Measurements from ENCODE around the gene RDH13.

RDH13 gene

DNA sequence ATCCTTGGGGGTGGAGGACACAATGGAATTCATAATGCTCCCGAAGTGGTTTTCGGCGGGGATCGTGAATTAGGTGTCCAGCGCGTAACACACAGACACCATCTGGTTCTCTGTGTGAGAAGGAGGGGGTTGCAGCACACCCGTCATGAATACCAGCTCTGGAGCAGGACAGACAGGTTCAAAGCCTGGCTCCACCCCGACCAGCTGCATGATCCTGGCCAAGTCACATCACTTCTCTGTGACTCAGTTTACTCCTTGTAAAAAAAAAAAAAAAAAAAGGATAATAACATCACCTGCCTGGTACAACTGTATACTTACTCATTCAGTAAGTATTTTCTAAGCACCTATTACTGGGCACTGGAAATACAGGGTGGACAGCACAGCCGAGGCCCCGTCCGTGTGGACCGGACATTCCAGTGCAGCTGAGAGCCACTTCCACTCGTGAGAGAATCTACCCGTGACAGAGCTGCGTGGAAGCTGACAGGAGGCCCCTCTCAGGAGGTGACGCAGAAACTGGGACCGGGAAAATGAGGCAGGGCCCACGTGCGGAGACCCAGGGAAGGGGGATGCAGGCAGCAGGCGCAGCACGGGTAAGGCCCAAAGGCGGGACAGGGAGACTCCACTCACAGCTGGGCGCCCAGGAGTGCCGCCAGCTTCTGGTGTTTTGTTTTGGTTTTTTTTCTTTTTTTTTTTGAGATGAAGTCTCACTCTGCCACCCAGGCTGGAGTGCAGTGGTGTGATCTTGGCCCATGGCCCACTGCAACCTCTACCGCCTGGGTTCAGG lies 12.0 kb downstream of the RDH13 start:
- Histone ChIP-seq H3F3A (ENCODE audit: low read depth) (no peaks in the 10 kb centered on the region), H3K36me3 (ENCODE audit: insufficient read depth, low read length) (no peaks in the 10 kb centered on the region), H3K9me3 (ENCODE audit: insufficient read depth, low read depth, low read length) (no peaks in the 10 kb centered on the region), H3K9ac (ENCODE audit: low read depth, low read length, poor library complexity, severe bottlenecking) (no peak overlapping the region), H3K27me3 (ENCODE audit: insufficient read depth, low read length, poor library complexity, severe bottlenecking) (no peaks in the 10 kb centered on the region), H3K79me2 (ENCODE audit: insufficient read depth, low read length) (no peaks in the 10 kb centered on the region), H3K4me2 (ENCODE audit: low read depth, low read length, poor library complexity, severe bottlenecking) (no peak overlapping the region), H2AFZ (ENCODE audit: low read length) (no peak overlapping the region), H3K9me2 (replicated peaks; ENCODE audit: low read depth, low read length) (no peaks in the 10 kb centered on the region), H3K4me3 (ENCODE audit: low read length, poor library complexity, severe bottlenecking) (no peak overlapping the region), H3K4me1 (ENCODE audit: insufficient read depth, low read length, poor library complexity, severe bottlenecking) (no peaks in the 10 kb centered on the region), H4K20me1 (ENCODE audit: insufficient read depth, low read length, poor library complexity, severe bottlenecking) (no peaks in the 10 kb centered on the region)
- no peak for TF ChIP-seq EZH2phosphoT487 (IDR thresholded peaks at IDR 0.05; ENCODE audit: borderline replicate concordance)
- TF ChIP-seq, protein P1, sequence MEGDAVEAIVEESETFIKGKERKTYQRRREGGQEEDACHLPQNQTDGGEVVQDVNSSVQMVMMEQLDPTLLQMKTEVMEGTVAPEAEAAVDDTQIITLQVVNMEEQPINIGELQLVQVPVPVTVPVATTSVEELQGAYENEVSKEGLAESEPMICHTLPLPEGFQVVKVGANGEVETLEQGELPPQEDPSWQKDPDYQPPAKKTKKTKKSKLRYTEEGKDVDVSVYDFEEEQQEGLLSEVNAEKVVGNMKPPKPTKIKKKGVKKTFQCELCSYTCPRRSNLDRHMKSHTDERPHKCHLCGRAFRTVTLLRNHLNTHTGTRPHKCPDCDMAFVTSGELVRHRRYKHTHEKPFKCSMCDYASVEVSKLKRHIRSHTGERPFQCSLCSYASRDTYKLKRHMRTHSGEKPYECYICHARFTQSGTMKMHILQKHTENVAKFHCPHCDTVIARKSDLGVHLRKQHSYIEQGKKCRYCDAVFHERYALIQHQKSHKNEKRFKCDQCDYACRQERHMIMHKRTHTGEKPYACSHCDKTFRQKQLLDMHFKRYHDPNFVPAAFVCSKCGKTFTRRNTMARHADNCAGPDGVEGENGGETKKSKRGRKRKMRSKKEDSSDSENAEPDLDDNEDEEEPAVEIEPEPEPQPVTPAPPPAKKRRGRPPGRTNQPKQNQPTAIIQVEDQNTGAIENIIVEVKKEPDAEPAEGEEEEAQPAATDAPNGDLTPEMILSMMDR (conservative IDR thresholded peaks at IDR 0.05; ENCODE audit: low read length), result no peak

DNA sequence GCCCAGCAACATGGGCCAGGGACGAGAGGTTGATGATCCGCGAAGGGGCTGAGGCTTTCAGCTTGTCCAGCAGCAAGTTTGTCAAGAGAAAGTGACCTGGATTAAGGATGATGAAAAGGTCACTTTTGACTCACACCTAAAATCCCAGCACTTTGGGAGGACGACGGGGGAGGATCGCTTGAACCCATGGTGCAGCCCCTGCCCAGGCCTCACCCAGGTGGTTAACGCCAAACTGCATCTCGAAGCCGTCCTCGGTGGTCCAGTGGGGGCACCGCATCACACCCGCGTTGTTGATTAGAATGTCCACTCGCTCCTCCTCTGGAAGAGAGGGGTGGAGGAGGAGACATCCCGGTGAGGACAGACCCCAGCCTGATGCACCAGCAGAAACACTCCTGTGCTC lies 14.5 kb downstream of the RDH13 start:
- H3K79me2 ChIP-seq (ENCODE audit: insufficient read depth, low read length), result no peaks in the 10 kb centered on the region
- H3K9ac ChIP-seq (ENCODE audit: low read depth, low read length, poor library complexity, severe bottlenecking), result no peak overlapping the region
- no peaks in the 10 kb centered on the region for H3K36me3 ChIP-seq (ENCODE audit: insufficient read depth, low read length)
- no peaks in the 10 kb centered on the region for H3F3A ChIP-seq (ENCODE audit: low read depth)
- TF ChIP-seq, protein P1 (conservative IDR thresholded peaks at IDR 0.05; ENCODE audit: low read length), result no peak
- no peak for TF ChIP-seq EZH2phosphoT487 (IDR thresholded peaks at IDR 0.05; ENCODE audit: borderline replicate concordance)
- no peak overlapping the region for H2AFZ ChIP-seq (ENCODE audit: low read length)
- no peaks in the 10 kb centered on the region for H3K9me3 ChIP-seq (ENCODE audit: insufficient read depth, low read depth, low read length)
- H3K4me1 ChIP-seq (ENCODE audit: insufficient read depth, low read length, poor library complexity, severe bottlenecking), result no peaks in the 10 kb centered on the region
- no peaks in the 10 kb centered on the region for H3K9me2 ChIP-seq (replicated peaks; ENCODE audit: low read depth, low read length)
- H3K4me3 ChIP-seq (ENCODE audit: low read length, poor library complexity, severe bottlenecking), result no peak overlapping the region
- H3K4me2 ChIP-seq (ENCODE audit: low read depth, low read length, poor library complexity, severe bottlenecking), result no peak overlapping the region
- no peaks in the 10 kb centered on the region for H3K27me3 ChIP-seq (ENCODE audit: insufficient read depth, low read length, poor library complexity, severe bottlenecking)
- no peaks in the 10 kb centered on the region for H4K20me1 ChIP-seq (ENCODE audit: insufficient read depth, low read length, poor library complexity, severe bottlenecking)

DNA sequence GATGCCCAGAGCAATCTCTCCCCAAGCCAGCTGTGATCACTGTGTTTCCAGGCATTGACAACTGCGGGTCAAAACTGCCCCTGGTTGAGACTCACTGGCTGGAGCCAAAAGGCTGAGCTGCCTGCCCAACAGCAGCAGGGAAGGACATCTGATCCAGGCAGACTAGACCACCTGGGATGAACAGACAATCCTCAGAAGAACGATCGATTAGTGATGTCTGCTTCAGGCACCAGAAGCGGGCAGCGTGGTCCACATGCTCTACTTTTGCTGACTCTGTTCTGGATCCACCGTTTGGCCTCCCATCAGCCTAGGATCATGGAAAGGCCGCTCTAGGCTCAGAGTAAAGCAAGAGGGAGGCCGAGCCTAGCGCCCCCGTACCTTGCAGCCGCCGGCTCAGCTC lies 15.0 kb downstream of the RDH13 start:
- Histone ChIP-seq H3K9ac (ENCODE audit: low read depth, low read length, poor library complexity, severe bottlenecking) (no peak overlapping the region), H3K36me3 (ENCODE audit: insufficient read depth, low read length) (no peaks in the 10 kb centered on the region), H3K9me2 (replicated peaks; ENCODE audit: low read depth, low read length) (no peaks in the 10 kb centered on the region), H4K20me1 (ENCODE audit: insufficient read depth, low read length, poor library complexity, severe bottlenecking) (no peaks in the 10 kb centered on the region), H2AFZ (ENCODE audit: low read length) (no peak overlapping the region), H3K79me2 (ENCODE audit: insufficient read depth, low read length) (no peaks in the 10 kb centered on the region), H3K4me3 (ENCODE audit: low read length, poor library complexity, severe bottlenecking) (no peak overlapping the region), H3F3A (ENCODE audit: low read depth) (no peaks in the 10 kb centered on the region), H3K4me2 (ENCODE audit: low read depth, low read length, poor library complexity, severe bottlenecking) (no peak overlapping the region), H3K9me3 (ENCODE audit: insufficient read depth, low read depth, low read length) (no peaks in the 10 kb centered on the region), H3K4me1 (ENCODE audit: insufficient read depth, low read length, poor library complexity, severe bottlenecking) (no peaks in the 10 kb centered on the region), H3K27me3 (ENCODE audit: insufficient read depth, low read length, poor library complexity, severe bottlenecking) (no peaks in the 10 kb centered on the region)
- TF ChIP-seq EZH2phosphoT487 (IDR thresholded peaks at IDR 0.05; ENCODE audit: borderline replicate concordance), result no peak
- TF ChIP-seq, protein P1 (conservative IDR thresholded peaks at IDR 0.05; ENCODE audit: low read length), result no peak
